DMS79 treated with DMSO at 0.1 percent for 48 hours (cell line): ENCODE measurements around the gene PANK4.
"Not testable (repeated sequence)": the region's sequence is repeated elsewhere in the genome, so short reads cannot be mapped to it uniquely, and the experiment has no call there.

Experiments
- DNase-seq: peaks from one replicate; lab custom pipeline; 2025; lab: John Stamatoyannopoulos, UW

PANK4 gene

DNA sequence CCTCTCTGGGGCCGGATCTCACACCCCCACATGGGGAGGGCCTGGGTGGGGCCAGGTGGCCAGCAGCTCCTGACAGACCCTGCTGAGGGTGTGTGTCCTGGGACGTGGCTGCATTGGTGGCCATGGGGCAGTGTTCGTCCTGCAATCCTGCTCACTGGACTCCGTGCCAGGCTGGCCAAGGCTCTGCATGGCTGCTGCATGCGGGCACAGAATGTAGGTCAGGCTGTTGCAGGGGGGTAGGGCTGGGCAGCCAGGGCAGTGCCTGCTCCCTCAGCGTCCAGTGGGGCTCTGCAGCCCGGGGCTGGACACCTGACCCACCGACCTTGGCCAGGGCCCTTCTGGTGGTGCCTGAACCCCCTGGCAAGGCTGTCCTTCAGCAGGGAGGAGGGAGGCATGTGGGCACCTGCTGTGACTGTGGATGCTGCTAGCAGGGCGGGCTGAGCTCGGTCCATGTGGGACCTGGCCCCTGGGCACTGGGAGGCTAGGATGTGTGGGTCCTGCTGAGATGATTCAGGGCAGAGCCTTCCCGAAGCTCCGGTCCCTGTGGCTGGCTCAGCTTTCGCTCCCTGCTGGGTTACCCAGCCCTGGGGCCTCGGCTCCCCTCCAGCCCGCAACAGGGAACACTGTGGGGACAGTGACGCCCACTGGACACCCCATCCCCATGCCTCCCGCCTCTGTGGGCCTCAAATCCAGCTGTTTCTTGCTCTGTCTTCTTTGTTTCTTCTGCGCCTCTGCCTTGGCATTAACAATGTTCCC lies 65.2 kb downstream of the PANK4 start:
- no peak for DNase-seq

DNA sequence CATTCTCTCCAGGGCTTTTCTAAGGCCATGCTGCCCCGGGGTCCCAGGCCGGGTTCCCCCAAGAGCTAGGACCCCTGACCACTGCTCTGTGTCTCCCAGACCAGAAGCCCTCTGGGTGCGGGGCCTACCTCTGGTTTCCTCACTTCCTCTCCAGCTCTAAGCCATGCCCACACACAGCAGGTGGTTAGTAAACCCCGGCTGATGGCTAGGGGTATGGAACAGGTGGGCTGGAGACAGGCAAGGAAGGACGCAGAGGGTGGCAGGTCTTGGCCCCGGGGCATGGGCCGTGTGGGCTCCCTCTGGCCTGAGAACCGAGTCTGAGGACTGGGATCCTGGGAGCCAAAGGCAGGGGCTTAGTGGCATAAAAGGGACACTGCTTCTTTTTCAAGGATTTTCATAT lies 66.2 kb downstream of the PANK4 start:
- no peak for DNase-seq

GRCh38 chr1:2459757-2460156 lies 66.6 kb downstream of the PANK4 start:
- no peak for DNase-seq

DNA sequence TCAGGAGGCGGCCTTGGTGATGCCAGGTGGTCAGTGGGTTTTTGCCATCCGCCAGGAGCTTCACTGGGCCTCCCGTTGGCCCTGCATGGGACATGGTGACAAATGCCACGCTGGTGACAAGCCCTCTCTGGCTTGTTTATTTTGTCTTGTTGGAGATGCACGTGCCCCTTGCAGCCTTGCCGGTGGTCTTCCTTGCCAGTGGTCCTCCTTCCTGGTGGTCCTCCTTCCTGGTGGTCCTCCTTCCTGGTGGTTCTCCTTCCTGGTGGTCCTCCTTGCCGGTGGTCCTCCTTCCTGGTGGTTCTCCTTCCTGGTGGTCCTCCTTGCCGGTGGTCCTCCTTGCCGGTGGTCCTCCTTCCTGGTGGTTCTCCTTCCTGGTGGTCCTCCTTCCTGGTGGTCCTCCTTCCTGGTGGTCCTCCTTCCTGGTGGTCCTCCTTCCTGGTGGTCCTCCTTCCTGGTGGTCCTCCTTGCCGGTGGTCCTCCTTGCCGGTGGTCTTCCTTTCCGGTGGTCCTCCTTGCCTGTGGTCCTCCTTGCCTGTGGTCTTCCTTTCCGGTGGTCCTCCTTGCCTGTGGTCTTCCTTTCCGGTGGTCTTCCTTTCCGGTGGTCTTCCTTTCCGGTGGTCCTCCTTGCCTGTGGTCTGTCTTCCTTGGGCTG lies 67.2 kb downstream of the PANK4 start:
- DNase-seq = not testable (repeated sequence)

- DNase-seq = no peak
These were observed 67.7 kb downstream of the PANK4 start for GRCh38 chr1:2458687-2459086.
